ENCODE measurements around the gene DPP4.
A peak's percentile ranks its signal among the peaks of the same experiment; 100 is the strongest.

Gene DPP4

DNA sequence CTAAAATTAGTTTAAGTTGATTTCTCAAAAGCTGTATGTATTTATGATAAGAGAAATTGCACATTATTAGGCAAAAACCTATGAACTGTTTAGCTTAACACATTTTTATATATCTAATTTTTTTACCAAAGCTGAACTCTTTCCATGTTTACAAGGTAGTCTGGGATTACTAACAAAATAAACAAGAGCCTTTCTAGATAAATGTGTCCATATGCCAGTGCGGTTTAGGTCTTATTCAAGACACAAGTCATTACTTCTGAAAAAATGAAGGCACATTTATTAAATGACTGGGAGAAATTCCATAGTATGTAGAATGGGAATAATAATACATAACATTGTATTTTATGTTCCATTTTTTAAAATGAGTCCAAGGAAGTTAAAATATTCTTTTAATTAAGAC, 82.0 kb downstream of the DPP4 start:
- Histone ChIP-seq H3K36me3 (ENCODE audit: insufficient read depth, low read length) (peaks cover 32% of the 10 kb centered on the region), H3K9me3 (ENCODE audit: insufficient read depth, low read length, severe bottlenecking) (no peaks in the 10 kb centered on the region), H3K79me2 (ENCODE audit: insufficient read depth, low read length) (peaks cover 26% of the 10 kb centered on the region), H2AFZ (ENCODE audit: low read depth, low read length) (no peak overlapping the region), H3K4me1 (ENCODE audit: insufficient read depth, low read length) (peaks cover 66% of the 10 kb centered on the region), H3K4me3 (ENCODE audit: low read depth in 1 of 2, low read length in 2 of 2) (no peak overlapping the region), H3K9ac (ENCODE audit: low read depth, low read length) (peak overlapping the region; percentile 60), H4K20me1 (ENCODE audit: insufficient read depth, low read length) (no peaks in the 10 kb centered on the region), H3K27ac (ENCODE audit: low read length) (peak overlapping the region; percentile 97), H3K27me3 (ENCODE audit: insufficient read depth, low read length, poor library complexity) (no peaks in the 10 kb centered on the region), H3K4me2 (ENCODE audit: insufficient read depth, low read length) (peak overlapping the region; percentile 33)
- TF ChIP-seq, protein P1, sequence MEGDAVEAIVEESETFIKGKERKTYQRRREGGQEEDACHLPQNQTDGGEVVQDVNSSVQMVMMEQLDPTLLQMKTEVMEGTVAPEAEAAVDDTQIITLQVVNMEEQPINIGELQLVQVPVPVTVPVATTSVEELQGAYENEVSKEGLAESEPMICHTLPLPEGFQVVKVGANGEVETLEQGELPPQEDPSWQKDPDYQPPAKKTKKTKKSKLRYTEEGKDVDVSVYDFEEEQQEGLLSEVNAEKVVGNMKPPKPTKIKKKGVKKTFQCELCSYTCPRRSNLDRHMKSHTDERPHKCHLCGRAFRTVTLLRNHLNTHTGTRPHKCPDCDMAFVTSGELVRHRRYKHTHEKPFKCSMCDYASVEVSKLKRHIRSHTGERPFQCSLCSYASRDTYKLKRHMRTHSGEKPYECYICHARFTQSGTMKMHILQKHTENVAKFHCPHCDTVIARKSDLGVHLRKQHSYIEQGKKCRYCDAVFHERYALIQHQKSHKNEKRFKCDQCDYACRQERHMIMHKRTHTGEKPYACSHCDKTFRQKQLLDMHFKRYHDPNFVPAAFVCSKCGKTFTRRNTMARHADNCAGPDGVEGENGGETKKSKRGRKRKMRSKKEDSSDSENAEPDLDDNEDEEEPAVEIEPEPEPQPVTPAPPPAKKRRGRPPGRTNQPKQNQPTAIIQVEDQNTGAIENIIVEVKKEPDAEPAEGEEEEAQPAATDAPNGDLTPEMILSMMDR (IDR thresholded peaks at IDR 0.05; ENCODE audit: borderline replicate concordance, extremely low read depth, low read length, poor library complexity, severe bottlenecking), result no peak
- no peak for TF ChIP-seq EZH2 (IDR thresholded peaks at IDR 0.05; ENCODE audit: borderline replicate concordance, low read depth, low read length, severe bottlenecking)
- ATAC-seq (ENCODE audit: insufficient read depth, low read depth) (no peak), DNase-seq (no peak)

DNA sequence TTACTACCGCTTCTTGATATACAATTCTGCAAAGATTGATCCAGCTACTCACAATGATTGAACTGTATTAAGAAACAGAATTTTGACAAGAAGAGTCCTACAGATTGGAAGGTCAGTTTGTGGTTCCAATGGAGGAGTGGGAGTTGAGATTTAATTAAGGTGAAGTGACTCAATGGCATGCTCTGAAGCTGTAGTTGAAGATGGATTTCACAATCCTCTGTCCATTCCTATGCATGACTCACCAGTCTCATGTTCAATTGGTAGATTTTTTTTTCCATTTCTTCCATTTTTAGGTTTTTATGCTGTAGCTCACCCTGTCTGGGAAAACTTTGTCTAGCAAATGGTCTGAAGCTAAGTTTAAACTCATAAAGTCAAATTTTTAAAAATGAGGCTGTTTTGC, 83.3 kb downstream of the DPP4 start:
- H4K20me1 ChIP-seq (ENCODE audit: insufficient read depth, low read length), result no peaks in the 10 kb centered on the region
- DNase-seq (no peak), ATAC-seq (ENCODE audit: insufficient read depth, low read depth) (no peak)
- TF ChIP-seq EZH2 (IDR thresholded peaks at IDR 0.05; ENCODE audit: borderline replicate concordance, low read depth, low read length, severe bottlenecking), result no peak
- TF ChIP-seq, protein P1 (IDR thresholded peaks at IDR 0.05; ENCODE audit: borderline replicate concordance, extremely low read depth, low read length, poor library complexity, severe bottlenecking), result no peak
- no peak overlapping the region for H3K4me2 ChIP-seq (ENCODE audit: insufficient read depth, low read length)
- H3K27me3 ChIP-seq (ENCODE audit: insufficient read depth, low read length, poor library complexity), result no peaks in the 10 kb centered on the region
- H3K4me1 ChIP-seq (ENCODE audit: insufficient read depth, low read length), result peaks cover 54% of the 10 kb centered on the region
- no peak overlapping the region for H2AFZ ChIP-seq (ENCODE audit: low read depth, low read length)
- peaks cover 16% of the 10 kb centered on the region for H3K79me2 ChIP-seq (ENCODE audit: insufficient read depth, low read length)
- no peak overlapping the region for H3K9ac ChIP-seq (ENCODE audit: low read depth, low read length)
- H3K9me3 ChIP-seq (ENCODE audit: insufficient read depth, low read length, severe bottlenecking), result no peaks in the 10 kb centered on the region
- H3K4me3 ChIP-seq (ENCODE audit: low read depth in 1 of 2, low read length in 2 of 2), result no peak overlapping the region
- peak overlapping the region; percentile 97 for H3K27ac ChIP-seq (ENCODE audit: low read length)
- H3K36me3 ChIP-seq (ENCODE audit: insufficient read depth, low read length), result peaks cover 23% of the 10 kb centered on the region

DNA sequence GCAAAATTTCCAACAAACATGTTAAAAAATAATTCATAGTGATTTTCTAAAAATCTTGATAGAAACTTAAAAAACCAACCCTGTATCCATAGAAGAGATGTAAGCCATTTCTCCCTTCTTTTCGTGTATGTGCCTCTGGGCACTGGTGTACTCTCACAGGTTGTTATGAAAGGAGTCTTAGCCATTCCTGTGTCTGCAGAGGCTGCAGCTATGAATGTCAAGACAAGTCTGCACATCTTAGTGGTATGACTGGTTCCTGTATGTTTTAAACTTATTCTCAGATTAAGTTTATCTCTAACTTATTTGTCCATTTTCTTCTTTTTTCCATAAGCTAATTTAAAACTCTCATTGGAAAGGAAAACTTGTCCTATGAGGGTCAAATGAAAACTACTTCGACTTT, 84.0 kb downstream of the DPP4 start:
- peak overlapping the region; percentile 66 for H3K27ac ChIP-seq (ENCODE audit: low read length)
- peaks cover 47% of the 10 kb centered on the region for H3K4me1 ChIP-seq (ENCODE audit: insufficient read depth, low read length)
- H4K20me1 ChIP-seq (ENCODE audit: insufficient read depth, low read length), result no peaks in the 10 kb centered on the region
- no peak overlapping the region for H2AFZ ChIP-seq (ENCODE audit: low read depth, low read length)
- H3K9me3 ChIP-seq (ENCODE audit: insufficient read depth, low read length, severe bottlenecking), result no peaks in the 10 kb centered on the region
- DNase-seq (no peak), ATAC-seq (ENCODE audit: insufficient read depth, low read depth) (no peak)
- H3K36me3 ChIP-seq (ENCODE audit: insufficient read depth, low read length), result peaks cover 16% of the 10 kb centered on the region
- no peak overlapping the region for H3K4me3 ChIP-seq (ENCODE audit: low read depth in 1 of 2, low read length in 2 of 2)
- H3K9ac ChIP-seq (ENCODE audit: low read depth, low read length), result no peak overlapping the region
- no peaks in the 10 kb centered on the region for H3K27me3 ChIP-seq (ENCODE audit: insufficient read depth, low read length, poor library complexity)
- no peak for TF ChIP-seq EZH2 (IDR thresholded peaks at IDR 0.05; ENCODE audit: borderline replicate concordance, low read depth, low read length, severe bottlenecking)
- TF ChIP-seq, protein P1 (IDR thresholded peaks at IDR 0.05; ENCODE audit: borderline replicate concordance, extremely low read depth, low read length, poor library complexity, severe bottlenecking), result no peak
- no peak overlapping the region for H3K4me2 ChIP-seq (ENCODE audit: insufficient read depth, low read length)
- H3K79me2 ChIP-seq (ENCODE audit: insufficient read depth, low read length), result peaks cover 11% of the 10 kb centered on the region

DNA sequence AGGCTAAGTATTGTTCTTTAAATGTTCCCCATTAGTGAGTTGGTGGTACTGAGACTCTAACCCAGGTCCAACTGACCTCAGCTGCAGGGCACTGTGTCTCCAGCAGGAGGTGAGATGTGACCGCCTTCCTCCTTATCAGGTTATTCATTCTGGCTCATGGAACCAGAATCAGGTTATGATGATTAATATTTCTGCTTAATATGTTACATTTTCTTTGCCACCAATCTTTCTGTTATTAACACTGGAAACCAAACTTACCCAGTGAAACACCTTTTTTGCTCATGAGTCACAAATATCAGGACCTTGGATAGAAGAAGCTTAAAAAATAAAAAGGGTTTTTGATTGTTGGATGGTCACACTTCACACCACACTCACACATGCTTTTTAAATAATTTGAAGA, 85.4 kb downstream of the DPP4 start:
- Histone ChIP-seq H2AFZ (ENCODE audit: low read depth, low read length) (no peak overlapping the region), H3K4me2 (ENCODE audit: insufficient read depth, low read length) (no peak overlapping the region), H3K4me1 (ENCODE audit: insufficient read depth, low read length) (peaks cover 40% of the 10 kb centered on the region), H3K9ac (ENCODE audit: low read depth, low read length) (no peak overlapping the region), H3K79me2 (ENCODE audit: insufficient read depth, low read length) (no peaks in the 10 kb centered on the region), H3K9me3 (ENCODE audit: insufficient read depth, low read length, severe bottlenecking) (no peaks in the 10 kb centered on the region), H3K27ac (ENCODE audit: low read length) (peak overlapping the region; percentile 65), H3K36me3 (ENCODE audit: insufficient read depth, low read length) (peaks cover 12% of the 10 kb centered on the region), H4K20me1 (ENCODE audit: insufficient read depth, low read length) (no peaks in the 10 kb centered on the region), H3K4me3 (ENCODE audit: low read depth in 1 of 2, low read length in 2 of 2) (no peak overlapping the region), H3K27me3 (ENCODE audit: insufficient read depth, low read length, poor library complexity) (no peaks in the 10 kb centered on the region)
- ATAC-seq (ENCODE audit: insufficient read depth, low read depth), result no peak
- DNase-seq, result no peak
- TF ChIP-seq EZH2 (IDR thresholded peaks at IDR 0.05; ENCODE audit: borderline replicate concordance, low read depth, low read length, severe bottlenecking), result no peak
- TF ChIP-seq, protein P1 (IDR thresholded peaks at IDR 0.05; ENCODE audit: borderline replicate concordance, extremely low read depth, low read length, poor library complexity, severe bottlenecking), result peak; percentile 53

Data from DND-41 (cell line).